PC-9 (cell line): Measurements from ENCODE around the gene RAB1B. TPM values are rescaled to one million over a fixed set of nuclear protein-coding genes. Genes with fewer than 3 reads are reported as not detected.
"Not testable (repeated sequence)": the region's sequence is repeated elsewhere in the genome, so short reads cannot be mapped to it uniquely, and the experiment has no call there.

Experiments used
- BruUV-seq: library from RNA; stranded (reverse); fragments of 400-500 nt; replicated peaks from 2 replicates; lab custom pipeline; 2021; lab: Mats Ljungman, UMichigan
- CTCF ChIA-PET: fragments of 300-600 bp; sonication (Branson Sonifier 250); formaldehyde crosslinking; loops from one replicate; lab custom pipeline; 2022; ENCODE audit warnings: antibody characterized with exemption; lab: Charles Lee
- POLR2A ChIA-PET: fragments of 300-600 bp; sonication (Branson Sonifier 250); formaldehyde crosslinking; loops from one replicate; lab custom pipeline; 2022; ENCODE audit warnings: antibody characterized with exemption; ENCODE audit not compliant: unreplicated experiment; lab: Charles Lee
- DNase-seq, 2 experiments: peaks; one replicate each; pipeline versions ENCODE4 v3.0.0 to v3.0.0-alpha.2; 2015 to 2022; ENCODE audit warnings: mixed read lengths in 1 of 2
- H2AFZ ChIP-seq: fragments of 200-600 bp; sonication (generic); 2 replicates; pipeline ENCODE4 v1.8.1; 2017; ENCODE audit warnings: antibody characterized with exemption
- H3F3A ChIP-seq: fragments of 200-600 bp; sonication (generic); 2 replicates; pipeline ENCODE4 v1.8.1; 2017; ENCODE audit warnings: antibody characterized with exemption, mild to moderate bottlenecking, low read depth; ENCODE audit not compliant: insufficient read depth
- H3K27ac ChIP-seq: fragments of 200-600 bp; sonication (generic); 2 replicates; pipeline ENCODE4 v1.6.1; 2016; ENCODE audit warnings: mixed run types
- H3K27me3 ChIP-seq: fragments of 200-600 bp; sonication (generic); 2 replicates; pipeline ENCODE4 v1.6.1; 2016; ENCODE audit warnings: low read depth, mixed run types; ENCODE audit not compliant: insufficient read depth
- H3K36me3 ChIP-seq: fragments of 200-600 bp; sonication (generic); 2 replicates; pipeline ENCODE4 v1.6.1; 2016; ENCODE audit warnings: low read depth, mixed run types
- H3K4me1 ChIP-seq: fragments of 200-600 bp; sonication (generic); replicated peaks from 2 replicates; pipeline ENCODE4 v1.6.1; 2016; ENCODE audit warnings: mixed run types; ENCODE audit not compliant: insufficient read depth
- H3K4me2 ChIP-seq: fragments of 200-600 bp; sonication (generic); 2 replicates; pipeline ENCODE4 v1.6.1; 2017; ENCODE audit warnings: mixed run types
- H3K4me3 ChIP-seq: fragments of 200-600 bp; sonication (generic); 2 replicates; pipeline ENCODE4 v1.6.1; 2016; ENCODE audit warnings: mixed run types
- H3K79me2 ChIP-seq: fragments of 200-600 bp; sonication (generic); 2 replicates; pipeline ENCODE4 v1.6.1; 2017; ENCODE audit warnings: low read depth, mixed run types
- H3K9me2 ChIP-seq: fragments of 200-600 bp; sonication (generic); 2 replicates; pipeline ENCODE4 v1.8.1; 2017; ENCODE audit warnings: mild to moderate bottlenecking; ENCODE audit not compliant: insufficient read depth
- H3K9me3 ChIP-seq: fragments of 200-600 bp; sonication (generic); 2 replicates; pipeline ENCODE4 v1.8.1; 2016; ENCODE audit warnings: low read depth; ENCODE audit not compliant: insufficient read depth
- H4K20me1 ChIP-seq: fragments of 200-600 bp; sonication (generic); 2 replicates; pipeline ENCODE4 v1.8.1; 2017; ENCODE audit not compliant: insufficient read depth
- EZH2 ChIP-seq: fragments of 200-600 bp; sonication (generic); IDR thresholded peaks from 2 replicates; pipeline ENCODE4 v1.8.0; 2017; ENCODE audit warnings: antibody characterized with exemption, low read depth
- intact Hi-C: fragments of 100-400 bp; cut with micrococcal nuclease; formaldehyde crosslinking; loops from one replicate; pipeline ENCODE4 v1.10.0; 2022; ENCODE audit not compliant: unreplicated experiment
- total RNA-seq: library from RNA; stranded (reverse); gene quantifications from 2 replicates; pipeline ENCODE4 v1.2.3, GENCODE V29; 2021
- TF ChIP-seq, protein P1 (sequence below): fragments of 200-600 bp; sonication (generic); conservative IDR thresholded peaks from 2 replicates; pipeline ENCODE4 v1.6.1; 2017; ENCODE audit warnings: mixed run types, antibody characterized with exemption, mild to moderate bottlenecking, moderate library complexity

The RAB1B gene
- total RNA-seq, 1 experiment from 2014 or later = 232 TPM

GRCh38 chr11:66310324-66310723 lies 41.9 kb downstream of the RAB1B start:
- CTCF ChIA-PET = interaction anchor here (0.6 to 0.7 kb wide), 2 partner anchors 29 to 122 kb away, joined by 3 read pairs; no protein-coding TSS in a partner anchor
- H3K4me1 ChIP-seq = peaks cover 6% of the 10 kb centered on the region
- intact Hi-C loops = loop anchor here (2.0 to 5.0 kb wide), 2 partner anchors 62 to 120 kb away; partner anchors contain the start of gene SLC29A2
- H3K36me3 ChIP-seq = no peaks in the 10 kb centered on the region
- TF ChIP-seq, protein P1, sequence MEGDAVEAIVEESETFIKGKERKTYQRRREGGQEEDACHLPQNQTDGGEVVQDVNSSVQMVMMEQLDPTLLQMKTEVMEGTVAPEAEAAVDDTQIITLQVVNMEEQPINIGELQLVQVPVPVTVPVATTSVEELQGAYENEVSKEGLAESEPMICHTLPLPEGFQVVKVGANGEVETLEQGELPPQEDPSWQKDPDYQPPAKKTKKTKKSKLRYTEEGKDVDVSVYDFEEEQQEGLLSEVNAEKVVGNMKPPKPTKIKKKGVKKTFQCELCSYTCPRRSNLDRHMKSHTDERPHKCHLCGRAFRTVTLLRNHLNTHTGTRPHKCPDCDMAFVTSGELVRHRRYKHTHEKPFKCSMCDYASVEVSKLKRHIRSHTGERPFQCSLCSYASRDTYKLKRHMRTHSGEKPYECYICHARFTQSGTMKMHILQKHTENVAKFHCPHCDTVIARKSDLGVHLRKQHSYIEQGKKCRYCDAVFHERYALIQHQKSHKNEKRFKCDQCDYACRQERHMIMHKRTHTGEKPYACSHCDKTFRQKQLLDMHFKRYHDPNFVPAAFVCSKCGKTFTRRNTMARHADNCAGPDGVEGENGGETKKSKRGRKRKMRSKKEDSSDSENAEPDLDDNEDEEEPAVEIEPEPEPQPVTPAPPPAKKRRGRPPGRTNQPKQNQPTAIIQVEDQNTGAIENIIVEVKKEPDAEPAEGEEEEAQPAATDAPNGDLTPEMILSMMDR = no peak
- no peak for TF ChIP-seq EZH2
- no TSS peak for BruUV-seq
- H3K9me3 ChIP-seq = no peaks in the 10 kb centered on the region
- peaks cover 19% of the 10 kb centered on the region for H3K27me3 ChIP-seq
- H3K4me3 ChIP-seq = no peak overlapping the region
- H3K9me2 ChIP-seq = no peaks in the 10 kb centered on the region
- H2AFZ ChIP-seq = no peak overlapping the region
- POLR2A ChIA-PET = no interaction called here
- no peak for DNase-seq
- H3K27ac ChIP-seq = no peak overlapping the region
- no peaks in the 10 kb centered on the region for H3K79me2 ChIP-seq
- no peaks in the 10 kb centered on the region for H4K20me1 ChIP-seq
- H3F3A ChIP-seq = peaks cover 10% of the 10 kb centered on the region; the same call in 1 of the 2 replicates
- no peak overlapping the region for H3K4me2 ChIP-seq

DNA sequence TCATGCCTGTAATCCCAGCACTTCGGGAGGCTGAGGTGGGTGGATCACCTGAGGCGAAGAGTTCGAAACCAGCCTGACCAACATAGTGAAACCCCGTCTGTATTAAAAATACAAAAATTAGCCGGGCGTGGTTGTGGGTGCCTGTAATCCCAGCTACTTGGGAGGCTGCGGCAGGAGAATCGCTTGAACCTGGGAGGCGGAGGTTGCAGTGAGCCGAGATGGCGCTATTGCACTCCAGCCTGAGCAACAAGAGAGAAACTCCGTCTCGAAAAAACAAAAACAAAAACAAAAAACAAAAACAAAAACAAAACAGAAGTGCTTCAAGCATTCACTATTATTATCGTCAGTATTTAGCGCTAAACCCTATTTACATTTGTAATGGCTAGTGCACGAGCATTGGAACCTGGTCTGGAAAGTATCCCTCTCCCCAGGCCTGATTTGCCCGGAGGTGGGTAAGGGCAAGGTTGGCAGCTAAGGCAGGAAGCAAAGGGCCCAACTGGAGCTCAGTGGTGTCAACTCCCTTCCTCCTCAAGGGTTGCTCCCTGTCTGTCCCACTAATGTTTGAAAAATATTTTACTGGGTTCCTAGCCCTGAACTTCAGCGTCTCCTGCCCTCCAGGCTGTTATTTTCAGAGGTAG lies 42.5 kb downstream of the RAB1B start:
- H3K4me2 ChIP-seq, H3K79me2 ChIP-seq, H3K4me1 ChIP-seq, BruUV-seq, H2AFZ ChIP-seq, DNase-seq, H3K4me3 ChIP-seq, H3K27ac ChIP-seq, H3K9me2 ChIP-seq, H4K20me1 ChIP-seq, H3K9me3 ChIP-seq, H3K36me3 ChIP-seq: not testable (repeated sequence)
- peaks cover 19% of the 10 kb centered on the region for H3K27me3 ChIP-seq
- ChIA-PET POLR2A (interaction anchor here (0.6 kb wide), 2 partner anchors 22 to 70 kb away, joined by 4 to 7 read pairs; partner anchors contain the start of gene YIF1A), CTCF (interaction anchor here (0.5 to 2.9 kb wide), 10 partner anchors 18 to 405 kb away, joined by 3 to 30 read pairs (median 4); partner anchors contain the start of genes BRMS1, RIN1 and YIF1A)
- intact Hi-C loops = loop anchor here (2.0 to 5.0 kb wide), 2 partner anchors 61 to 120 kb away; partner anchors contain the start of gene SLC29A2
- peaks cover 10% of the 10 kb centered on the region; the same call in 1 of the 2 replicates for H3F3A ChIP-seq

DNA sequence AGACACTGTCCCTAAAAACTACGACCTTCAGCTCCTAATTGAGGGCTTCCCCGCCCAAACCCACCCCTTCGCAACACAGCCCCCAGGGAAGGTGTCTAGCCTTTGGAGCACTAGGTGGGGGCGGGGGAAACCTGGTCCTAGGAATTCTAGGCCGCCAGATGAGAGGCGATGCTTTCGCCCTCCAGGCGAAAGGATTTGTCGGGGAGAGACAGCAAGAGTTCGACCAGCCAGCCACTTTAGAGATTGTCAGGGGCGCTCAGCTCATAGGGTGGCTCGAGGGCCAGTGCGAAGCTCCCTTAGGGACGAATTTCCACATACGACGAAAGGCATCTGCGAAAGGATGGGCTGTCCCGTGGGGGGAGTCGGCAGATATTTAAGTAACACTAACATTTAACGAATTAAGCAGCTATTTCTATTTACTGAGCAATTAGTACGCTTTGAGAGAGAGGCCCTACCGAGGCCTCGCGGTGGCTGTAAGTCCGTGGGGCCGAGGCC lies 43.1 kb downstream of the RAB1B start:
- no peaks in the 10 kb centered on the region for H3K79me2 ChIP-seq
- intact Hi-C loops = loop anchor here (2.0 to 5.0 kb wide), 2 partner anchors 61 to 119 kb away; partner anchors contain the start of gene SLC29A2
- peaks cover 19% of the 10 kb centered on the region for H3K27me3 ChIP-seq
- peaks cover 6% of the 10 kb centered on the region for H3K4me1 ChIP-seq
- H3K9me3 ChIP-seq = no peaks in the 10 kb centered on the region
- no TSS peak for BruUV-seq
- DNase-seq = no peak
- no peaks in the 10 kb centered on the region for H3K9me2 ChIP-seq
- CTCF ChIA-PET = interaction anchor here (0.5 to 2.9 kb wide), 9 partner anchors 17 to 405 kb away, joined by 3 to 30 read pairs (median 5); partner anchors contain the start of genes BRMS1, RIN1 and YIF1A
- H2AFZ ChIP-seq = peak overlapping the region; percentile 92
- peak overlapping the region; percentile 75 for H3K4me2 ChIP-seq
- no peaks in the 10 kb centered on the region for H4K20me1 ChIP-seq
- TF ChIP-seq, protein P1 = no peak
- TF ChIP-seq EZH2 = no peak
- peak overlapping the region; percentile 45; the same call in 1 of the 2 replicates for H3K27ac ChIP-seq
- peak overlapping the region; percentile 66 for H3K4me3 ChIP-seq
- peaks cover 10% of the 10 kb centered on the region; the same call in 1 of the 2 replicates for H3F3A ChIP-seq
- H3K36me3 ChIP-seq = no peaks in the 10 kb centered on the region
- POLR2A ChIA-PET = interaction anchor here (0.5 to 1.6 kb wide), 4 partner anchors 11 to 69 kb away, joined by 4 to 46 read pairs (median 10); partner anchors contain the start of genes RIN1 and YIF1A
